B cell (primary cell): ENCODE results near the gene GNAT2. TPM values are rescaled to one million over a fixed set of nuclear protein-coding genes. Genes with fewer than 3 reads are reported as not detected.

Experiments
- ATAC-seq: fragments of 200-7000 bp; cut with Tn5 transposase; one replicate; pipeline ENCODE4 v1.10.0; 2021; ENCODE audit warnings: low read depth, mild to moderate bottlenecking, moderate number of reproducible peaks, moderate library complexity
- CTCF ChIA-PET: fragments of 350-600 bp; sonication (Branson Sonifier 250); formaldehyde crosslinking; loops from one replicate; lab custom pipeline; 2021; ENCODE audit warnings: antibody characterized with exemption, inconsistent platforms; lab: Charles Lee
- POLR2A ChIA-PET: fragments of 350-600 bp; sonication (Branson Sonifier 250); formaldehyde crosslinking; loops from one replicate; lab custom pipeline; 2021; ENCODE audit warnings: antibody characterized with exemption; lab: Charles Lee
- DNase-seq: peaks from one replicate; pipeline ENCODE4 v3.0.0; 2013
- H2AFZ ChIP-seq: 2 replicates; pipeline ENCODE4 v1.6.1; 2012; ENCODE audit warnings: mild to moderate bottlenecking, low read depth, low read length; ENCODE audit not compliant: insufficient read depth, poor library complexity, severe bottlenecking
- H3K27ac ChIP-seq, 2 donors: 1 replicate in 1 of 2; 2 replicates in 1 of 2; pipeline ENCODE4 v1.5.1; 2012 to 2013; ENCODE audit warnings: low read length in 2 of 2, mild to moderate bottlenecking in 2 of 2, moderate library complexity in 1 of 2
- H3K27me3 ChIP-seq, 4 experiments: fragments of 200-600 bp in 1 of 4; sonication (generic) in 1 of 4; replicated peaks in 1 of 4; 1 replicate in 2 of 4; 2 replicates in 2 of 4; pipeline versions ENCODE4 v1.6.1 to v1.7.0; 2013 to 2016; ENCODE audit warnings: low read length in 3 of 4, mild to moderate bottlenecking in 2 of 4, mixed read lengths in 1 of 4, moderate library complexity in 1 of 4; ENCODE audit not compliant: insufficient read depth in 4 of 4, control insufficient read depth in 3 of 4; ENCODE audit errors: control extremely low read depth in 1 of 4
- H3K36me3 ChIP-seq, 2 experiments: replicated peaks in 1 of 2; 1 replicate in 1 of 2; 2 replicates in 1 of 2; pipeline versions ENCODE4 v1.6.1 to v1.7.1; 2013; ENCODE audit warnings: low read length in 1 of 2; ENCODE audit not compliant: insufficient read depth in 2 of 2, control insufficient read depth in 1 of 2; ENCODE audit errors: control extremely low read depth in 1 of 2, extremely low read depth in 1 of 2
- H3K4me1 ChIP-seq, 2 donors: fragments of 200-600 bp in 1 of 2; sonication (generic) in 1 of 2; 1 replicate in 1 of 2; 2 replicates in 1 of 2; pipeline versions ENCODE4 v1.5.1 to v1.6.1; 2013 to 2017; ENCODE audit warnings: low read length in 2 of 2; ENCODE audit not compliant: control insufficient read depth in 2 of 2, insufficient read depth in 2 of 2
- H3K4me2 ChIP-seq: replicated peaks from 2 replicates; pipeline ENCODE3; 2012; ENCODE audit warnings: mild to moderate bottlenecking, low read depth, low read length; ENCODE audit not compliant: poor library complexity, severe bottlenecking
- H3K4me3 ChIP-seq, 5 experiments: fragments of 200-600 bp in 1 of 5; sonication (generic) in 1 of 5; 1 replicate in 3 of 5; 2 replicates in 2 of 5; pipeline versions ENCODE4 v1.5.1 to v1.7.0; 2011 to 2016; ENCODE audit warnings: low read length in 4 of 5, mild to moderate bottlenecking in 4 of 5, low read depth in 2 of 5, control low read depth in 1 of 5, moderate library complexity in 1 of 5; ENCODE audit not compliant: insufficient read depth in 1 of 5; ENCODE audit errors: control extremely low read depth in 1 of 5, extremely low read depth in 1 of 5
- H3K79me2 ChIP-seq: fragments of 200-600 bp; sonication (generic); one replicate; pipeline ENCODE4 v1.6.0; 2016; ENCODE audit warnings: low read length; ENCODE audit not compliant: control insufficient read depth, insufficient read depth
- H3K9ac ChIP-seq: fragments of 200-600 bp; sonication (generic); 2 replicates; pipeline ENCODE4 v1.6.1; 2017; ENCODE audit warnings: mild to moderate bottlenecking, low read length, moderate library complexity
- H3K9me3 ChIP-seq, 3 donors: one replicate each; pipeline versions ENCODE4 v1.6.1 to v1.7.1; 2013; ENCODE audit warnings: low read length in 2 of 3; ENCODE audit not compliant: control insufficient read depth in 2 of 3, insufficient read depth in 1 of 3; ENCODE audit errors: control extremely low read depth in 1 of 3
- H4K20me1 ChIP-seq: 2 replicates; pipeline ENCODE4 v1.6.0; 2012; ENCODE audit warnings: mild to moderate bottlenecking, low read length; ENCODE audit not compliant: insufficient read depth, control insufficient read depth, poor library complexity, severe bottlenecking
- H3K27ac Mint-ChIP-seq: one replicate; pipeline ENCODE4 v1.8.0; 2021; ENCODE audit warnings: mixed read lengths
- H3K27me3 Mint-ChIP-seq: one replicate; pipeline ENCODE4 v1.8.0; 2021; ENCODE audit warnings: mixed read lengths
- H3K4me1 Mint-ChIP-seq: one replicate; pipeline ENCODE4 v1.8.0; 2021; ENCODE audit warnings: mixed read lengths
- H3K4me3 Mint-ChIP-seq: one replicate; pipeline ENCODE4 v1.8.0; 2021; ENCODE audit warnings: mixed read lengths
- H3K9me3 Mint-ChIP-seq: one replicate; pipeline ENCODE4 v1.8.0; 2022; ENCODE audit warnings: mixed read lengths; ENCODE audit not compliant: insufficient read depth
- EZH2 ChIP-seq: IDR thresholded peaks from 2 replicates; pipeline ENCODE4 v1.6.1; 2012; ENCODE audit warnings: borderline replicate concordance, low read depth, mild to moderate bottlenecking, moderate library complexity, low read length; ENCODE audit not compliant: insufficient read depth, poor library complexity, severe bottlenecking
- WGBS: methylation state at CpG from one replicate; pipeline ENCODE4 v1.1.5; 2013; ENCODE audit warnings: missing lambda C conversion rate; ENCODE audit not compliant: insufficient coverage; 5-methylcytosine and 5-hydroxymethylcytosine counted together
- intact Hi-C: fragments of 100-400 bp; cut with micrococcal nuclease; formaldehyde crosslinking; loops from one replicate; pipeline ENCODE4 v1.10.0; 2022
- polyA plus RNA-seq: library from polyadenylated mRNA; depleted of rRNA; stranded (reverse); fragments of >200 nt; gene quantifications from 2 replicates; pipeline ENCODE4 v1.2.3, GENCODE V29; 2012
- total RNA-seq, 2 donors: library from RNA; stranded (reverse); fragments of 120-200 nt in 1 of 2; gene quantifications; 1 replicate in 1 of 2; 2 replicates in 1 of 2; pipeline versions ENCODE4 v1.2.3 to v1.2.4, GENCODE V29; 2013 to 2022
- TF ChIP-seq, protein P1 (sequence below): fragments of 200-600 bp; IDR thresholded peaks from one replicate; pipeline ENCODE4 v1.8.0; 2022; ENCODE audit warnings: antibody characterized with exemption, mild to moderate bottlenecking

The GNAT2 gene
- total and polyA plus RNA-seq, 2 donors (not counting 1 experiment from before 2014, with no cell fraction given), result not detected

- Histone ChIP-seq H3K4me2 (no peak overlapping the region), H3K27ac (no peak overlapping the region), H3K79me2 (no peaks in the 10 kb centered on the region), H3K4me3 (no peak overlapping the region), H4K20me1 (no peaks in the 10 kb centered on the region), H3K4me1 (no peaks in the 10 kb centered on the region), H3K27me3 (no peaks in the 10 kb centered on the region), H3K36me3 (no peaks in the 10 kb centered on the region), H2AFZ (no peak overlapping the region), H3K9ac (no peak overlapping the region), H3K9me3 (no peaks in the 10 kb centered on the region)
- ChIA-PET POLR2A (no interaction called here), CTCF (interaction anchor here (4.3 kb wide), 1 partner anchor 37 kb away, joined by 23 read pairs; no protein-coding TSS in a partner anchor)
- TF ChIP-seq, protein P1, sequence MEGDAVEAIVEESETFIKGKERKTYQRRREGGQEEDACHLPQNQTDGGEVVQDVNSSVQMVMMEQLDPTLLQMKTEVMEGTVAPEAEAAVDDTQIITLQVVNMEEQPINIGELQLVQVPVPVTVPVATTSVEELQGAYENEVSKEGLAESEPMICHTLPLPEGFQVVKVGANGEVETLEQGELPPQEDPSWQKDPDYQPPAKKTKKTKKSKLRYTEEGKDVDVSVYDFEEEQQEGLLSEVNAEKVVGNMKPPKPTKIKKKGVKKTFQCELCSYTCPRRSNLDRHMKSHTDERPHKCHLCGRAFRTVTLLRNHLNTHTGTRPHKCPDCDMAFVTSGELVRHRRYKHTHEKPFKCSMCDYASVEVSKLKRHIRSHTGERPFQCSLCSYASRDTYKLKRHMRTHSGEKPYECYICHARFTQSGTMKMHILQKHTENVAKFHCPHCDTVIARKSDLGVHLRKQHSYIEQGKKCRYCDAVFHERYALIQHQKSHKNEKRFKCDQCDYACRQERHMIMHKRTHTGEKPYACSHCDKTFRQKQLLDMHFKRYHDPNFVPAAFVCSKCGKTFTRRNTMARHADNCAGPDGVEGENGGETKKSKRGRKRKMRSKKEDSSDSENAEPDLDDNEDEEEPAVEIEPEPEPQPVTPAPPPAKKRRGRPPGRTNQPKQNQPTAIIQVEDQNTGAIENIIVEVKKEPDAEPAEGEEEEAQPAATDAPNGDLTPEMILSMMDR, result no peak
- no peak for TF ChIP-seq EZH2
- ATAC-seq (no peak), DNase-seq (no peak)
- H3K4me1 Mint-ChIP-seq, result no peaks in the 10 kb centered on the region
- intact Hi-C loops, result no loop called here
- no peaks in the 10 kb centered on the region for H3K9me3 Mint-ChIP-seq
- H3K27ac Mint-ChIP-seq, result no peak overlapping the region
- H3K27me3 Mint-ChIP-seq, result no peaks in the 10 kb centered on the region
- H3K4me3 Mint-ChIP-seq, result no peak overlapping the region
- 100% methylated on average over 2 of the region's 3 CpGs for whole genome bisulfite sequencing
Measured at GRCh38 chr1:109603229-109603628, 16.2 kb downstream of the GNAT2 start.

GRCh38 chr1:109598655-109599054 is 20.8 kb downstream of the GNAT2 start:
- Histone ChIP-seq H4K20me1 (no peaks in the 10 kb centered on the region), H3K9ac (no peak overlapping the region), H3K27me3 (no peaks in the 10 kb centered on the region), H3K9me3 (no peaks in the 10 kb centered on the region), H3K79me2 (no peaks in the 10 kb centered on the region), H3K4me1 (no peaks in the 10 kb centered on the region), H3K4me2 (no peak overlapping the region), H3K27ac (no peak overlapping the region), H3K4me3 (no peak overlapping the region), H3K36me3 (peaks cover 6 to 16% of the 10 kb centered on the region in 2 experiments), H2AFZ (no peak overlapping the region)
- DNase-seq (peak; percentile 17), ATAC-seq (no peak)
- TF ChIP-seq, protein P1, result no peak
- TF ChIP-seq EZH2, result no peak
- Mint-ChIP-seq H3K27me3 (no peaks in the 10 kb centered on the region), H3K4me3 (no peak overlapping the region), H3K27ac (no peak overlapping the region), H3K4me1 (no peaks in the 10 kb centered on the region), H3K9me3 (no peaks in the 10 kb centered on the region)
- intact Hi-C loops, result no loop called here
- ChIA-PET CTCF (no interaction called here), POLR2A (no interaction called here)
- WGBS, result 94% methylated on average over 3 of the region's 5 CpGs
